Daoy (cell line): ENCODE measurements around the gene PLCE1. TPM values are rescaled to one million over a fixed set of nuclear protein-coding genes. Genes with fewer than 3 reads are reported as not detected.
A peak's percentile ranks its signal among the peaks of the same experiment; 100 is the strongest.
"Not testable (repeated sequence)": the region's sequence is repeated elsewhere in the genome, so short reads cannot be mapped to it uniquely, and the experiment has no call there.

Experiments used
- DNase-seq: peaks from one replicate; pipeline ENCODE4 v3.0.0-alpha.2; 2015; ENCODE audit warnings: low read depth
- total RNA-seq: library from RNA; depleted of rRNA; stranded (reverse); fragments of >200 nt; shearing (Covaris generic); gene quantifications from 2 replicates; pipeline ENCODE4 v1.2.3, GENCODE V29; 2014; rRNA removed

The PLCE1 gene
- 1.6 and 2.5 TPM in 2 replicates for total RNA-seq

DNA sequence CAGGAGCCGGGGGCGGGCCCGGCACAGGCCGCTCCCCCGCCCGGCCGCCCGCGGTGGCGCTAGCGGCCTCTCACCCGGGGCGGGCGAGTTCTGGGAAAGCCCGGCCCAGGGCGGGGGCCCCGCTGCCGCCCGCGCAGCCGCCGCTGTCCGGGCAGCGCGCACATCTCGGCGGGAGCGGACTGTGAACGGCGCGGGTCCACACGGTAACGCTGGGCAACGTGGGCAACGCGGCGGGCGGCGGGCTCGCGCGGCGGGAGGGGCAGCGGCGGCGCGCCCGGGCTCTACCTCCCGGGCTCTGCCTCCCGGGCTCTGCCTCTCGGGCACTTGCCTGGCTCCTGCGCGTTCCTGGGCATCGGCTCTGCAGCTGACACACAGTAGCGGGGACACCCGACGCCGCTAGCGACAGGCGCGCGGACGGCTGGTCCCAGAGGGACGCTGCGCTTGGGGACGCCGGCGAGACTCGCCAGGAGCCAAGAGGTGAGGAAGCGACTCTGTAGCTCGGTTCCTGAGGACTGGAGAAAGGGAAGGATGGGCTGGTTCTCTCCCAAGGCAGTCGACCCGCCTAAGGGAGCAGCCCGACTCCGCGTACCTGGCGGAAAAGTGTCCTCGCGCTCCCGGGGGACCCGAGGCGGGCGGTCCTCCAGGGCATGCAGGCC lies at the start of gene PLCE1:
Gene PLCE1, plus strand, starts transcription at position 150 of the 656 bp plus-strand sequence. CDS start 37,116 bp downstream, outside the sequence.
- peak; percentile 55 for DNase-seq

DNA sequence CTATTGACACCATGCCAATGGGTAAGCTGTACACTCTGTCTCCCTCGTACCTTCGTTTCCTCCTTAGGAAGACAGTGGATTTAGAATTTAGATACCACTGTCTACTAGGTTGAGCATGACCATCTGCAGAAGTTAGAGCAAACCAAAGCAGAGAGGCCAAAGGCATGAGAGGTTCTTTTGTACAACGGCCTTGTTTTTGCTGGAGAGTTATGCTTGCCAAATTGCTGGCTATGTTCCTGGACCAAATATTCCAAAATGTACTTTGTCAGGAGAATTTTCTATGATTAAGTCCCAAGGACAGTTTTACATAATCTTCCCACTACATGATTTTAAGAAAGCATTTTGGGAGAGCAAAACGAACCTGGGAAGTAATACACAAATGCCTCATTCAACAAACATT lies 47.9 kb upstream of the PLCE1 start:
- DNase-seq: no peak

- DNase-seq: peak; percentile 83
These were observed 46.7 kb upstream of the PLCE1 start for GRCh38 chr10:93947055-93947454.

- no peak for DNase-seq
These were observed 46.2 kb upstream of the PLCE1 start for GRCh38 chr10:93947524-93947923.

GRCh38 chr10:93951905-93952304 lies 41.8 kb upstream of the PLCE1 start:
- no peak for DNase-seq

DNA sequence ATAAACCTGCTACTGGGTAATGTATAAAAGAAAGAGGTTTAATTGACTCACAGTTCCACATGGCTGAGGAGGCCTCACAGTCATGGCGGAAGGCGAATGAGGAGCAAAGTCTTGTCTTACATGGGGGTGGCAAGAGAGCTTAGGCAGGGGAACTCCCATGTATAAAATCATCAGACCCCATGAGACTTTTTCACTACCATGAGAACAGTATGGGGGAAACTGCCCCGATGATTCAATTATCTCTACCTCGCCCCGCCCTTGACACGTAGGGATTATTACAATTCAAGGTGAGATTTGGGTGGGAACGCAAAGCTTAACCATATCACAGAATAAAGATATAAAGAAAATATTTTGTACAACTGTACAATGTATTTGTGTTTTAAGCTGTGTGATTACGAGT lies 39.4 kb upstream of the PLCE1 start:
- DNase-seq: peak; percentile 14

DNA sequence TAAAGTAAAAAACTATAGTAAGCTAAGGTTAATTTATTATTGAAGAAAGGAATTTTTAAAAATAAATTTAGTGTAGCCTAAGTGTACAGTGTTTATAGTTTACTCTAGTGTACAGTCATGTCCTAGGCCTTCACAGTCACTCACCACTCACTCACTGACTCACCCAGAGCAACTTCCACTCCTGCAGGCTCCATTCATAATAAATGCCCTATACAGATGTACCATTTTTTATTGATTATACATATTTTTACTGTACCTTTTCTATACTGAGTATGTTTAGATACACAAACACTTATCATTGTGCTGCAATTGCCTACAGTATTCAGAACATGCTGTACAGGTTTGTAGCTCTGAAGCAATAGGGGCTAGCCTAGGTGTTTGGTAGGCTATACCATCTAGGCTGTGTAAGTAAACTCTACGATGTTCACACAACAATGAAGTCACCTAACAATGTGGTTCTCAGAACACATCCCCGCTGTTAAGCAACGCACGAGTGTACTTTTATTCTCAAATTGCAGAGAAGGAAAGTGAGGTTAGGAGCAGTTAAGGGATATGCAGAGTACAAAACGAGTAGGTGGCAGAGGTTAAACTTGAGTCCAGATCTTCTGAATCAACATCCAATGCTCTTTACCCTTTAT lies 38.9 kb upstream of the PLCE1 start:
- peak; percentile 45 for DNase-seq

DNA sequence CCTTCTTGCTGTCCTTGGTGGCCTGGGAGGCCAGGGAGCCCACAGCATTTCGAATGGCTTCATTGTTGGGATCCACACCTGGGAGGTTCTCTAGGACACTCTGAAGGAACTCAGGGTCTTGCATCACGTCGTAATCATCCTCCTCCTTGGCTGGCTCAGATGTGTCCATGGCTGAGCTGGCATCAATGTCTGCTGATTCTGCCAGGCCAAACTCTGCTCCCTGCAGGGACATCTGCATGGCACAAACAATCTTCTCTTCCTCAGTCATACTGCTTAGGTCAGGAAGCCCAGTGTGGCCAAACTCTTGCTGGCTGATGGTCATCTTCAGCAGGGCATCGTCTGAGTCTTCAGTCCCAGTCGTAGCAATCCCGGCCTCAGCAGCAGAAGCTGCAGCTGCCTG lies 34.9 kb upstream of the PLCE1 start:
- no peak for DNase-seq

DNA sequence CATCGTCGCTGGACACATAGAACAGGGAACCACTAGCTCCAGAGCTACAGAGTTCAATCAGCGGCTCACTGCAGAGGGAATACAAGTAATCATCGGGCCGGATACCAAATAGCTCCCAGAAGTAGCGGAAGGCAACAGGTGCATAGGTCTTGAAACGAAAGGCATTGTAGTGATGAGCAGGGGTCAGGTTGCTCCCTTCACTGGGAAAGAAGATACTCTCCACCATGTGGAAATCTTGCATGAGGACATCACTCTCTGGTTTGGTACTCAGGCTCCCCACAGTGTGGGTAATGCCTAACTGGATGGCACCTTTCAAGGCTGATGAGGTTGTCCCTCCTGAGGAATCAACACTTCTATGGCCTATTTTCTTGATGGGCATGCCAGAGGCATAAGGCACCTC lies 32.7 kb upstream of the PLCE1 start:
- DNase-seq: not testable (repeated sequence)

DNA sequence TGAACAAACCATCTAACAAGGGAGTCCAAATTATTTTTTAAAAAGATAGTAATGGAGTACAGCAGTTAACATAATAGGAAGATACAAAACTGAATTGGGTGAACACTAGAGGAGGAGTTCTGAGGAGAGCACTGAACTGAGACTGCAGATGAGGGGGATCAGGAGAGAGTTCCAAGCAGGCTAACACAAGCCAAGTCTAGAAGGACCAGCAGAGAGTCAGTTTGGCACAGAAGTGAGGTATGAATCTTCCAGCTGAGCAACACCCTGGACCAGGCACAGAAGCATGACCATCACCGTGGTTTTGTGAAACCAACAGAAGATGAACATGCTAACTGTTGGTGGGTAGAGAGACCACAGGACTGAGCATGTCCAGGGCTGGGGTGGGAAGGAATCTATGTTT lies 30.8 kb upstream of the PLCE1 start:
- DNase-seq: no peak

DNA sequence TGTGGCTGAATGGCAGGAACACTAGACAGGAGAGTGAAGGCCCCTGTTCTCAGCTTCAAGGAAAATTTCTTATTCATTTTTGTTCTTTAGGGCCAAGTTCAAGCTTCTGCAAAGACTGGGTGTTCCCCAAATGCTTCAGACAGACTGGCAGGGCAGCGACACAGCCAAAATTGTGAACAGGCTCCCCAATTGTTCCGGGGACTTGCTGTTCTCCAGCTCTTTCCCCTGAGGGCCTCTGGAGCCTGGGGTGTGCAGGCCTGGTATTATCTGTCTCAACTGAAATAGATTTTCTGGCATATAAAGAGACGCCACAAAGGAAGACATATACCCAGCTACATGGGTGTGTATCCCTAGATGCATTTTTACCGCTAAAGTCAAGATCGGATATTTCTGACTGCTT lies 30.3 kb upstream of the PLCE1 start:
- no peak for DNase-seq

GRCh38 chr10:93965911-93966310 lies 27.8 kb upstream of the PLCE1 start:
- DNase-seq: no peak

- DNase-seq: no peak
These were observed 26.0 kb upstream of the PLCE1 start for GRCh38 chr10:93967756-93968155.

GRCh38 chr10:93968540-93968945 lies 25.2 kb upstream of the PLCE1 start:
- no peak for DNase-seq

DNA sequence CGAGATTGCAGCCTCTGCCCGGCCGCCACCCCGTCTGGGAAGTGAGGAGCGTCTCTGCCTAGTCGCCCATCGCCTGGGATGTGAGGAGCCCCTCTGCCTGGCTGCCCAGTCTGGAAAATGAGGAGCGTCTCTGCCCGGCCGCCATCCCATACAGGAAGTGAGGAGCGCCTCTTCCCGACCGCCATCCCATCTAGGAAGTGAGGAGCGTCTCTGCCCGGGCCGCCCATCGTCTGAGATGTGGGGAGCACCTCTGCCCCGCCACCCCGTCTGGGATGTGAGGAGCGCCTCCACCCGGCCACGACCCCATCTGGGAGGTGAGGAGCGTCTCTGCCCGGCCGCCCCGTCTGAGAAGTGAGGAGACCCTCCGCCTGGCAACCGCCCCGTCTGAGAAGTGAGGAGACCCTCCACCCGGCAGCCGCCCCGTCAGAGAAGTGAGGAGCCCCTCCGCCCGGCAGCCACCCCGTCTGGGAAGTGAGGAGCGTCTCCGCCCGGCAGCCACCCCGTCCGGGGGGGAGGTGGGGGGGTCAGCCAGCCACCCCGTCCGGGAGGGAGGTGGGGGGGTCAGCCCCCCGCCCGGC lies 23.2 kb upstream of the PLCE1 start:
- not testable (repeated sequence) for DNase-seq

GRCh38 chr10:93973748-93974445 lies 19.8 kb upstream of the PLCE1 start:
- DNase-seq: no peak

- DNase-seq: no peak
These were observed 16.3 kb upstream of the PLCE1 start for GRCh38 chr10:93977442-93977841.

GRCh38 chr10:93980486-93980885 lies 13.2 kb upstream of the PLCE1 start:
- no peak for DNase-seq

GRCh38 chr10:93991114-93991513 lies 2.6 kb upstream of the PLCE1 start:
- DNase-seq: no peak

GRCh38 chr10:93991596-93992284 lies 2.0 kb upstream of the PLCE1 start:
- peak; percentile 81 for DNase-seq

- no peak for DNase-seq
These were observed 1.2 kb upstream of the PLCE1 start for GRCh38 chr10:93992400-93993030.

- DNase-seq: no peak
These were observed 333 bp upstream of the PLCE1 start for GRCh38 chr10:93993414-93993781.
